HepG2 (cell line): ENCODE measurements around the gene FAM117A. TPM values are rescaled to one million over a fixed set of nuclear protein-coding genes. Genes with fewer than 3 reads are reported as not detected.

Experiments used
- ATAD3A ChIP-seq: sonication (generic); formaldehyde crosslinking; IDR thresholded peaks from 2 replicates; pipeline ENCODE4 v1.4.0; 2020; ENCODE audit warnings: missing genetic modification reagents
- CHCHD3 ChIP-seq: sonication (generic); formaldehyde crosslinking; IDR thresholded peaks from 2 replicates; pipeline ENCODE4 v1.8.0; 2022; ENCODE audit warnings: mild to moderate bottlenecking, missing genetic modification reagents, moderate library complexity
- GZF1 ChIP-seq: sonication (generic); formaldehyde crosslinking; IDR thresholded peaks from 2 replicates; pipeline ENCODE4 v1.5.1; 2020; ENCODE audit warnings: mild to moderate bottlenecking, missing genetic modification reagents
- KLF13 ChIP-seq: sonication (generic); formaldehyde crosslinking; IDR thresholded peaks from 2 replicates; pipeline ENCODE4 v1.4.0; 2020; ENCODE audit warnings: mild to moderate bottlenecking, missing genetic modification reagents
- NFATC3 ChIP-seq: sonication (generic); formaldehyde crosslinking; IDR thresholded peaks from 2 replicates; pipeline ENCODE4 v1.5.1; 2020; ENCODE audit warnings: mild to moderate bottlenecking, missing genetic modification reagents
- RBAK ChIP-seq: sonication (generic); formaldehyde crosslinking; IDR thresholded peaks from 2 replicates; pipeline ENCODE4 v1.5.1; 2020; ENCODE audit warnings: mild to moderate bottlenecking, missing genetic modification reagents
- SNAPC2 ChIP-seq: sonication (generic); formaldehyde crosslinking; IDR thresholded peaks from 2 replicates; pipeline ENCODE4 v1.8.1; 2022; ENCODE audit warnings: mild to moderate bottlenecking, missing genetic modification reagents
- SRY ChIP-seq: sonication (generic); formaldehyde crosslinking; IDR thresholded peaks from 2 replicates; pipeline ENCODE4 v1.8.0; 2022; ENCODE audit warnings: mild to moderate bottlenecking, missing genetic modification reagents
- TEAD3 ChIP-seq: optimal IDR thresholded peaks from 2 replicates; pipeline ENCODE3; 2016; ENCODE audit warnings: borderline replicate concordance
- TP53 ChIP-seq: sonication (generic); formaldehyde crosslinking; conservative IDR thresholded peaks from 2 replicates; pipeline ENCODE4 v1.4.0; 2020; ENCODE audit warnings: missing genetic modification reagents
- ZBTB21 ChIP-seq: sonication (generic); formaldehyde crosslinking; IDR thresholded peaks from 2 replicates; pipeline ENCODE4 v1.4.0; 2020; ENCODE audit warnings: missing genetic modification reagents
- ZBTB7B ChIP-seq: sonication (generic); formaldehyde crosslinking; IDR thresholded peaks from 2 replicates; pipeline ENCODE4 v1.4.0; 2020; ENCODE audit warnings: missing genetic modification reagents
- ZFP62 ChIP-seq: sonication (generic); formaldehyde crosslinking; IDR thresholded peaks from 2 replicates; pipeline ENCODE4 v1.4.0; 2020; ENCODE audit warnings: missing genetic modification reagents
- ZKSCAN8 ChIP-seq: IDR thresholded peaks from 2 replicates; pipeline ENCODE4 v1.6.1; 2016; ENCODE audit warnings: borderline replicate concordance, missing genetic modification reagents, missing compliant biosample characterization
- ZMYM2 ChIP-seq: sonication (generic); formaldehyde crosslinking; IDR thresholded peaks from 2 replicates; pipeline ENCODE4 v1.8.0; 2022; ENCODE audit warnings: mild to moderate bottlenecking, missing genetic modification reagents
- ZNF746 ChIP-seq: sonication (generic); formaldehyde crosslinking; IDR thresholded peaks from 2 replicates; pipeline ENCODE4 v1.8.0; 2022; ENCODE audit warnings: mild to moderate bottlenecking, missing genetic modification reagents
- ZNF839 ChIP-seq: sonication (generic); formaldehyde crosslinking; IDR thresholded peaks from 2 replicates; pipeline ENCODE4 v1.4.0; 2020; ENCODE audit warnings: missing genetic modification reagents, mild to moderate bottlenecking, borderline replicate concordance
- polyA plus RNA-seq, 8 experiments: library from polyadenylated mRNA; depleted of rRNA in 3 of 8; stranded (reverse) in 7 of 8; unstranded in 1 of 8; fragments of >200 nt; fragmentation: Illumina TruSeq in 4 of 8; extraction: Trizol in 4 of 8; gene quantifications; 2 replicates each; pipeline versions ENCODE4 v1.2.1 to v1.2.3, GENCODE V29; 2011 to 2016; ENCODE audit warnings: low read depth in 4 of 8, missing spikeins in 1 of 8, mixed read lengths in 1 of 8; ENCODE audit not compliant: insufficient read depth in 1 of 8
- total RNA-seq, 5 experiments: library from RNA; depleted of rRNA; stranded (reverse); fragments of >200 nt; fragmentation: Illumina TruSeq; extraction: Trizol; gene quantifications; 2 replicates each; pipeline ENCODE4 v1.2.3, GENCODE V29; 2016; ENCODE audit warnings: low read depth in 1 of 5
- TF ChIP-seq, protein P1 (sequence below): sonication (generic); formaldehyde crosslinking; conservative IDR thresholded peaks from 2 replicates; pipeline ENCODE4 v1.8.1; 2023; ENCODE audit warnings: missing genetic modification reagents
- TF ChIP-seq, protein P2 (sequence below): sonication (generic); formaldehyde crosslinking; IDR thresholded peaks from 2 replicates; pipeline ENCODE4 v1.5.0; 2020; ENCODE audit warnings: mild to moderate bottlenecking, missing genetic modification reagents, borderline replicate concordance
- TF ChIP-seq, protein P3 (sequence below), 2 experiments: IDR thresholded peaks; 2 replicates each; pipeline ENCODE4 v1.6.1; 2011 to 2012; ENCODE audit warnings: low read length in 2 of 2, borderline replicate concordance in 1 of 2, low read depth in 1 of 2, mild to moderate bottlenecking in 1 of 2, moderate library complexity in 1 of 2
- TF ChIP-seq, protein P4 (sequence below): sonication (generic); formaldehyde crosslinking; IDR thresholded peaks from 2 replicates; pipeline ENCODE4 v1.5.0; 2020; ENCODE audit warnings: missing genetic modification reagents, mild to moderate bottlenecking, borderline replicate concordance

Gene FAM117A
- total and polyA plus RNA-seq, 2 of the 13 experiments (the other 11 are each of a cell fraction or from before 2014, with no cell fraction given), result 12.1 to 19.8 TPM

DNA sequence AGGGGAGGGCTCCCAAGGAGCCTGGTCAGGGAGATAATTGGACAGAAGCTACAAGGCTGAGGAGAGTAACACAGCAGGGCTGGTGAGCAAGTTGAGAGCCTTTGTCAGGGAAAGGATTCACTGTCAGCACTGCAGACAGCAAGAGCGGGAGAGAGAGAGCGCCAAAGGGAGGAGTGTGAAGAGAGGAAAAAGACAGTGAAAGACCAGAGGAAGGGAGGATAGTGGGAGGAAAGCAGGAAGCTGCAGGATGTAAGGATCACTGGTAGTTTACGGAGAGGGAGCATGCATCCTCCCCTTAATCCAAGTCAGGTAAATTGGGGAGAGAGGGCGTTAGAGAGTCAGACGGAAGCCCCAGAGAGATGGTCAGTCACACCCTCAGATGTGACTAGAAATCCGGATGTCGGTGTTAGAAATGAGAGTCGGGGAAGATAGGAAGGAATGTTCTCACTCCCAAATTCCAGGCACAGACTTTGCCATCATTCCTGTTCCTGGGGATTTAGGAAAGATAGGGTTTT, 72.2 kb downstream of the FAM117A start (continued):
- peak; percentile 47 for TF ChIP-seq TEAD3 (CRISPR knock-in tag)
- no peak for TF ChIP-seq ZFP62 (CRISPR knock-in tag)
- TF ChIP-seq SNAPC2 (CRISPR knock-in tag), result no peak
- no peak for TF ChIP-seq NFATC3 (CRISPR knock-in tag)
- no peak for TF ChIP-seq ZBTB21 (CRISPR knock-in tag)
- TF ChIP-seq RBAK (CRISPR knock-in tag), result no peak
- TF ChIP-seq, protein P1, sequence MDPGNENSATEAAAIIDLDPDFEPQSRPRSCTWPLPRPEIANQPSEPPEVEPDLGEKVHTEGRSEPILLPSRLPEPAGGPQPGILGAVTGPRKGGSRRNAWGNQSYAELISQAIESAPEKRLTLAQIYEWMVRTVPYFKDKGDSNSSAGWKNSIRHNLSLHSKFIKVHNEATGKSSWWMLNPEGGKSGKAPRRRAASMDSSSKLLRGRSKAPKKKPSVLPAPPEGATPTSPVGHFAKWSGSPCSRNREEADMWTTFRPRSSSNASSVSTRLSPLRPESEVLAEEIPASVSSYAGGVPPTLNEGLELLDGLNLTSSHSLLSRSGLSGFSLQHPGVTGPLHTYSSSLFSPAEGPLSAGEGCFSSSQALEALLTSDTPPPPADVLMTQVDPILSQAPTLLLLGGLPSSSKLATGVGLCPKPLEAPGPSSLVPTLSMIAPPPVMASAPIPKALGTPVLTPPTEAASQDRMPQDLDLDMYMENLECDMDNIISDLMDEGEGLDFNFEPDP, result 0 out of 2 replicates have a peak, but pooled peaks have one; percentile 37
- TF ChIP-seq, protein P2, sequence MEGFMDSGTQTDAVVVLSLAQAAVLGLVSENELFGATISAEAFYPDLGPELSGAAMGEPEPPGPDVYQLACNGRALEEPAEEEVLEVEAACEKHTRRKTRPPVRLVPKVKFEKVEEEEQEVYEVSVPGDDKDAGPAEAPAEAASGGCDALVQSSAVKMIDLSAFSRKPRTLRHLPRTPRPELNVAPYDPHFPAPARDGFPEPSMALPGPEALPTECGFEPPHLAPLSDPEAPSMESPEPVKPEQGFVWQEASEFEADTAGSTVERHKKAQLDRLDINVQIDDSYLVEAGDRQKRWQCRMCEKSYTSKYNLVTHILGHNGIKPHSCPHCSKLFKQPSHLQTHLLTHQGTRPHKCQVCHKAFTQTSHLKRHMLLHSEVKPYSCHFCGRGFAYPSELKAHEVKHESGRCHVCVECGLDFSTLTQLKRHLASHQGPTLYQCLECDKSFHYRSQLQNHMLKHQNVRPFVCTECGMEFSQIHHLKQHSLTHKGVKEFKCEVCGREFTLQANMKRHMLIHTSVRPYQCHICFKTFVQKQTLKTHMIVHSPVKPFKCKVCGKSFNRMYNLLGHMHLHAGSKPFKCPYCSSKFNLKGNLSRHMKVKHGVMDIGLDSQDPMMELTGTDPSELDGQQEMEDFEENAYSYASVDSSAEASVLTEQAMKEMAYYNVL, result 0 out of 2 replicates have a peak, but pooled peaks have one; percentile 27
- TF ChIP-seq, protein P3, sequence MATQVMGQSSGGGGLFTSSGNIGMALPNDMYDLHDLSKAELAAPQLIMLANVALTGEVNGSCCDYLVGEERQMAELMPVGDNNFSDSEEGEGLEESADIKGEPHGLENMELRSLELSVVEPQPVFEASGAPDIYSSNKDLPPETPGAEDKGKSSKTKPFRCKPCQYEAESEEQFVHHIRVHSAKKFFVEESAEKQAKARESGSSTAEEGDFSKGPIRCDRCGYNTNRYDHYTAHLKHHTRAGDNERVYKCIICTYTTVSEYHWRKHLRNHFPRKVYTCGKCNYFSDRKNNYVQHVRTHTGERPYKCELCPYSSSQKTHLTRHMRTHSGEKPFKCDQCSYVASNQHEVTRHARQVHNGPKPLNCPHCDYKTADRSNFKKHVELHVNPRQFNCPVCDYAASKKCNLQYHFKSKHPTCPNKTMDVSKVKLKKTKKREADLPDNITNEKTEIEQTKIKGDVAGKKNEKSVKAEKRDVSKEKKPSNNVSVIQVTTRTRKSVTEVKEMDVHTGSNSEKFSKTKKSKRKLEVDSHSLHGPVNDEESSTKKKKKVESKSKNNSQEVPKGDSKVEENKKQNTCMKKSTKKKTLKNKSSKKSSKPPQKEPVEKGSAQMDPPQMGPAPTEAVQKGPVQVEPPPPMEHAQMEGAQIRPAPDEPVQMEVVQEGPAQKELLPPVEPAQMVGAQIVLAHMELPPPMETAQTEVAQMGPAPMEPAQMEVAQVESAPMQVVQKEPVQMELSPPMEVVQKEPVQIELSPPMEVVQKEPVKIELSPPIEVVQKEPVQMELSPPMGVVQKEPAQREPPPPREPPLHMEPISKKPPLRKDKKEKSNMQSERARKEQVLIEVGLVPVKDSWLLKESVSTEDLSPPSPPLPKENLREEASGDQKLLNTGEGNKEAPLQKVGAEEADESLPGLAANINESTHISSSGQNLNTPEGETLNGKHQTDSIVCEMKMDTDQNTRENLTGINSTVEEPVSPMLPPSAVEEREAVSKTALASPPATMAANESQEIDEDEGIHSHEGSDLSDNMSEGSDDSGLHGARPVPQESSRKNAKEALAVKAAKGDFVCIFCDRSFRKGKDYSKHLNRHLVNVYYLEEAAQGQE (IDR thresholded peaks at IDR 0.05; ENCODE audit: borderline replicate concordance in 1 of 2, low read depth in 1 of 2, low read length in 2 of 2), result no peak
- TF ChIP-seq ZNF746 (CRISPR knock-in tag), result no peak
- no peak for TF ChIP-seq ATAD3A
- TF ChIP-seq CHCHD3 (CRISPR knock-in tag), result no peak
- TF ChIP-seq ZMYM2 (CRISPR knock-in tag), result no peak
- TF ChIP-seq, protein P4, sequence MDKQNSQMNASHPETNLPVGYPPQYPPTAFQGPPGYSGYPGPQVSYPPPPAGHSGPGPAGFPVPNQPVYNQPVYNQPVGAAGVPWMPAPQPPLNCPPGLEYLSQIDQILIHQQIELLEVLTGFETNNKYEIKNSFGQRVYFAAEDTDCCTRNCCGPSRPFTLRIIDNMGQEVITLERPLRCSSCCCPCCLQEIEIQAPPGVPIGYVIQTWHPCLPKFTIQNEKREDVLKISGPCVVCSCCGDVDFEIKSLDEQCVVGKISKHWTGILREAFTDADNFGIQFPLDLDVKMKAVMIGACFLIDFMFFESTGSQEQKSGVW (CRISPR knock-in tag), result no peak
- no peak for TF ChIP-seq TP53
- no peak for TF ChIP-seq ZKSCAN8 (CRISPR knock-in tag)
- TF ChIP-seq ZBTB7B (CRISPR knock-in tag), result no peak
- no peak for TF ChIP-seq ZNF839 (CRISPR knock-in tag)
- TF ChIP-seq KLF13, result no peak
- no peak for TF ChIP-seq SRY (CRISPR knock-in tag)
- TF ChIP-seq GZF1 (CRISPR knock-in tag), result no peak
